Kidney epithelial cell (primary cell): ENCODE data around the gene CDH18. TPM values are rescaled to one million over a fixed set of nuclear protein-coding genes. Genes with fewer than 3 reads are reported as not detected.

Experiments used
- DNase-seq: peaks from one replicate; pipeline ENCODE4 v3.0.0-alpha.2; 2010; ENCODE audit warnings: low read depth
- H3K27me3 ChIP-seq: 2 replicates; pipeline ENCODE4 v1.6.0; 2011; ENCODE audit warnings: low read length; ENCODE audit not compliant: control insufficient read depth, insufficient read depth
- H3K36me3 ChIP-seq: 2 replicates; pipeline ENCODE4 v1.5.1; 2011; ENCODE audit warnings: low read length; ENCODE audit not compliant: control insufficient read depth, insufficient read depth
- H3K4me3 ChIP-seq: 2 replicates; pipeline ENCODE4 v1.5.1; 2011; ENCODE audit warnings: low read depth, mild to moderate bottlenecking, control low read depth, low read length
- CTCF ChIP-seq: IDR thresholded peaks from 2 replicates; pipeline ENCODE4 v1.5.1; 2011; ENCODE audit warnings: mild to moderate bottlenecking, moderate library complexity, low read length, control low read depth, inconsistent platforms; ENCODE audit not compliant: insufficient read depth, poor library complexity, severe bottlenecking
- total RNA-seq: library from RNA; depleted of rRNA; stranded (reverse); fragments of >200 nt; gene quantifications from 2 replicates; pipeline ENCODE4 v1.2.3, GENCODE V29; 2015

Gene CDH18
- total RNA-seq, 1 donor from 2014 or later, result 0.21 TPM

DNA sequence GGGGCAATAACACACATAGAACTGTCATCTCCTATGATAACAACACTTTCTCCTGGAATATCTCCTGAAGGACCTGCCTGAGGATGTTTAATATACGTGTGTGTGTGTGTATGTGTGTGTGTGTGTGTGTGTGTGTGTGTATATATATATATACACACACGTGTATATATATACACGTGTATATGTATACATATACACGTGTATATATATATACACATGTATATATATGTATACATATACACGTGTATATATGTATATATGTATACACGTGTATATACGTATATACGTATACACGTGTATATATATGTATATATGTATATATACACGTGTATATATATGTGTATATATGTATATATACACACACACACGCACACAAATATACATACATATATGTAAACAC, 27.5 kb downstream of the CDH18 start:
- Histone ChIP-seq H3K4me3 (no peak overlapping the region), H3K27me3 (no peaks in the 10 kb centered on the region), H3K36me3 (no peaks in the 10 kb centered on the region)
- no peak for DNase-seq
- TF ChIP-seq CTCF, result no peak

DNA sequence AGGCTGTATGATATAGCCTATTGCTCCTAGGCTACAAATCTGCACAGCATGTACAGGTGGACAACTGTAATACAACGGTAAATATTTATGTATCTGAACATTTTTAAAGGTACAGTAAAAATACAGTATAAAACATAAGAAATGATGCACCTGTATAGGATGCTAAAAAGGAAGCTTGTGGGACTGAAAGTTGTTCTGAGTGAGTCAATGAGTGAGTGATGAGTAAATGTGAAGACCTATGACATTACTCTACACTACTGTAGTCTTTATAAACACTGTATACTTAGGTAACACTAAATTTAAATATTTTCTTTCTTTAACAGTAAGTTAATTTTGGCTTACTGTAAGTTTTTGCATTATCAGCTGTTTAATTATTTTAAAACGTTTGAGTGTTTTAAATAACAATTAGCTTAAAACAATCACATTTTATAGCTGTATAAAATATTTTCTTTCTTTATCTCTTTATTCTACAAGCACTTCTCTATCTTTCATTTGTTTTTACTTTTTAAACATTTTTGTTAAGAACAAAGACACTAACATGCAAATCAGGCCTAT, 28.1 kb downstream of the CDH18 start:
- H3K4me3 ChIP-seq, result no peak overlapping the region
- TF ChIP-seq CTCF, result no peak

DNA sequence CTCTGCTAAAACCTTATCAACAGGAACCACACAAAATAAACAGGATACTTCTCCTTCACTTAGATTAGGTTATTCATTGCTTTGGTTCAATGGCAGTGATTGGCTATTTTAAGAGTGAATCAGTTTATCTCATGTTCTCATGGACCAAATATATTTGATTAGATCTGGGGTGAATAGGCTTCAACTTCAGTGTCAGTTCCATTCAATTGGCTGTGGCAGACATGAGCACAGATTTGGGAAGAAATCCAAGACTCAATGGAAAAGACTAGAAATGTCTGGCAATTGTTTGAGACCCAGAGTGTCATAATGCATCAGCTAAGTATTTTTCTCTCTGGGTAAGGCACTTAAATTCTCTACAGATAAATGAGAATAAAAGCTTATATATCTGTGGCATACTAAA, 37.1 kb downstream of the CDH18 start:
- DNase-seq, result no peak
- H3K4me3 ChIP-seq, result no peak overlapping the region
- no peaks in the 10 kb centered on the region for H3K27me3 ChIP-seq
- TF ChIP-seq CTCF, result no peak
- no peaks in the 10 kb centered on the region for H3K36me3 ChIP-seq

More for the DNA sequence above, 28.1 kb downstream of the CDH18 start:
- no peak for DNase-seq
- Histone ChIP-seq H3K27me3 (no peaks in the 10 kb centered on the region), H3K36me3 (no peaks in the 10 kb centered on the region)

DNA sequence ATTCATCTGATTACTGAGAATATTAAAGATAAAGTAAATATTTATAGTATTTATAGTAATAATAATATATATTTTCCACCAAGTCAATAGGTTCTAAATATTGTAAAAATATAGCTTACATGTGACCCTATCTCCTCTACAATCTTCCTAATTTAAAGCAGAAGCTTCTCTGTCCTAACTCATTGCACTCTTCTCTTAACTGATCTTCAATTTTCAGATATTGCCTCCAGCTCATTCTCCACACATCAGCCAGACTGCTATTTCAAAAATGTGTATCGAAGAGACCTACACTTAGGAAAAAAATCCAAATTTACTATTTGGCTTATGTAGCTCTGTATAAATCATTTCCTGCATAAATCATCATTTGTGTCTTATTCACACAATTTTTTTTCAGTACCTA, 47.8 kb downstream of the CDH18 start:
- no peak for DNase-seq
- H3K36me3 ChIP-seq, result no peaks in the 10 kb centered on the region
- TF ChIP-seq CTCF, result no peak
- no peak overlapping the region for H3K4me3 ChIP-seq
- no peaks in the 10 kb centered on the region for H3K27me3 ChIP-seq

- no peak for TF ChIP-seq CTCF
Measured at GRCh38 chr5:19930451-19930850, 57.5 kb downstream of the CDH18 start.

More at GRCh38 chr5:19930451-19930850, 57.5 kb downstream of the CDH18 start:
- H3K4me3 ChIP-seq, result no peak overlapping the region
- no peaks in the 10 kb centered on the region for H3K36me3 ChIP-seq
- no peak for DNase-seq
- H3K27me3 ChIP-seq, result no peaks in the 10 kb centered on the region
